ENCODE results near the gene TRABD2B.

Gene TRABD2B

DNA sequence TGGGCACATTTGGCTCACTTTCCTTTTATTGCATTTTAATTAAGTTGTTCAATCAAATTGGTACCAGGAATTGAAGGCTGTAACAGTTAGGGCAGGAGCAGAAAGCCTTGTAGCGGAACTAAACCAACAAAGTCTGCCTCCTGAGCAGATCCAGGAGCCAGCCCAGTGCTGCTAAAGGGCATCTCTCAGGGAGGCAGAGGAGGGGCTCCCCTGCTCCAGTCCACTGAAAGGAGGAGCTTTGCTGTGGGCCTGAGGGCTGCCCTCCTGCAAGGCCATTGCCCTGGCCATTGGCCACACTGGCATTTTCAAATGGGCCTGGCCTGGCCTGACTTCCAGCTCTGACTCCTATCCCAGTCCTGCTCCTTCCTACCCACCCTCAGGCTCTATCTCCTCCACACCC lies 3.7 kb upstream of the TRABD2B start:
- no peak for DNase-seq (ENCODE audit: low read depth, low spot score)
- TF ChIP-seq, protein P1, sequence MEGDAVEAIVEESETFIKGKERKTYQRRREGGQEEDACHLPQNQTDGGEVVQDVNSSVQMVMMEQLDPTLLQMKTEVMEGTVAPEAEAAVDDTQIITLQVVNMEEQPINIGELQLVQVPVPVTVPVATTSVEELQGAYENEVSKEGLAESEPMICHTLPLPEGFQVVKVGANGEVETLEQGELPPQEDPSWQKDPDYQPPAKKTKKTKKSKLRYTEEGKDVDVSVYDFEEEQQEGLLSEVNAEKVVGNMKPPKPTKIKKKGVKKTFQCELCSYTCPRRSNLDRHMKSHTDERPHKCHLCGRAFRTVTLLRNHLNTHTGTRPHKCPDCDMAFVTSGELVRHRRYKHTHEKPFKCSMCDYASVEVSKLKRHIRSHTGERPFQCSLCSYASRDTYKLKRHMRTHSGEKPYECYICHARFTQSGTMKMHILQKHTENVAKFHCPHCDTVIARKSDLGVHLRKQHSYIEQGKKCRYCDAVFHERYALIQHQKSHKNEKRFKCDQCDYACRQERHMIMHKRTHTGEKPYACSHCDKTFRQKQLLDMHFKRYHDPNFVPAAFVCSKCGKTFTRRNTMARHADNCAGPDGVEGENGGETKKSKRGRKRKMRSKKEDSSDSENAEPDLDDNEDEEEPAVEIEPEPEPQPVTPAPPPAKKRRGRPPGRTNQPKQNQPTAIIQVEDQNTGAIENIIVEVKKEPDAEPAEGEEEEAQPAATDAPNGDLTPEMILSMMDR (IDR thresholded peaks at IDR 0.05; ENCODE audit: low read depth, low read length), result no peak
- H3K4me3 ChIP-seq (ENCODE audit: low read depth, low read length), result no peak overlapping the region
- in situ Hi-C loops (cut with HindIII; ENCODE audit: low sequenced_read_pairs), result no loop called here

DNA sequence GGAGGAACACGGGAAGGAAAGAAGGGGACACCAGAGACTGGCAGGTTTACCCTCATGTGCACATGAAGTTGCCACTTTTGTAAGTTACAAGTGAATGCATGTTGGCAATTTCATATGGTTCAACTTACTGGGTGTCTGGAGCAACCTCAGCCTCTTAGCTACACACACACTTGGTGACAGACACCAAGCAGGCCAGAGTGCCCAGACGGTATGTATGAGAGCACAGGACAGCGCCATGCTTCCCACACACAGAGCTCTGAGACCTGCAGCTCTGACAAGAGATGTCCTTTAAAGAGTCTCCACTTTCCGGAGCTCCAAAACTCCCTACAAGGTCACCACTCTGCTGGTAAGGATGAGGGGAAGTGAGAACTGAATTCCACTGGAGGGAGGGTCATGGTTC lies 1.9 kb upstream of the TRABD2B start:
- TF ChIP-seq, protein P1 (IDR thresholded peaks at IDR 0.05; ENCODE audit: low read depth, low read length), result no peak
- in situ Hi-C loops (cut with HindIII; ENCODE audit: low sequenced_read_pairs), result no loop called here
- no peak for DNase-seq (ENCODE audit: low read depth, low spot score)
- H3K4me3 ChIP-seq (ENCODE audit: low read depth, low read length), result no peak overlapping the region

DNA sequence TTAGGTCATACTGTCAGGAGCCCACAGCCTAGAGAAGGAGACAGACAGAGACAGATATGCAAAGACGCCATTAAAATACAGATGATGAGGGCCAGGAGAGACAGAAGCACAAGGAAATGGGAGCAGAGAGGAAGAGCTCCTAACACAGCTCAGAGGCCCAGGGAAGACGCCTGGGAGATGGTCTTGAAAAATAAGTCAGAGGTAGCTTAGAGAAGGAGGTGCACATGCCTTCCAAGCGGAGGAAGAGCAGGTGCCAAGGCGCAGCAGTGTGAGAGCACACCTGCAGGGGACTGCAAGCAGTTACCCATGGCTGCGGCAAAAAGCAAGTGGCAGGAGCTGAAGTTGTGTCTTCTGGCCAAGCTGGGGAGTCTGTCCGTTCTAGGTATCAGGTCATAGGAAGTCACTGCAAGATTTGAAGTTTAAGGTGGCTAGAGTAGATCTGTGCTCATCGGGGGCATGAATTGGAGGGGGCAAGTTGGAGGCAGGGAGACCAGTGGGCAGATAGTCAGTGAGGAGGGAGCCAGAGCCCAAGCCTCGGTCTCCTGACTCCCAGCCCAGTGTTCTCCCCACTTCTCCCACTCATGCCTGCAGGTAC lies 1.3 kb upstream of the TRABD2B start:
- TF ChIP-seq, protein P1 (IDR thresholded peaks at IDR 0.05; ENCODE audit: low read depth, low read length), result no peak
- no peak overlapping the region for H3K4me3 ChIP-seq (ENCODE audit: low read depth, low read length)
- in situ Hi-C loops (cut with HindIII; ENCODE audit: low sequenced_read_pairs), result no loop called here
- DNase-seq (ENCODE audit: low read depth, low spot score), result no peak

DNA sequence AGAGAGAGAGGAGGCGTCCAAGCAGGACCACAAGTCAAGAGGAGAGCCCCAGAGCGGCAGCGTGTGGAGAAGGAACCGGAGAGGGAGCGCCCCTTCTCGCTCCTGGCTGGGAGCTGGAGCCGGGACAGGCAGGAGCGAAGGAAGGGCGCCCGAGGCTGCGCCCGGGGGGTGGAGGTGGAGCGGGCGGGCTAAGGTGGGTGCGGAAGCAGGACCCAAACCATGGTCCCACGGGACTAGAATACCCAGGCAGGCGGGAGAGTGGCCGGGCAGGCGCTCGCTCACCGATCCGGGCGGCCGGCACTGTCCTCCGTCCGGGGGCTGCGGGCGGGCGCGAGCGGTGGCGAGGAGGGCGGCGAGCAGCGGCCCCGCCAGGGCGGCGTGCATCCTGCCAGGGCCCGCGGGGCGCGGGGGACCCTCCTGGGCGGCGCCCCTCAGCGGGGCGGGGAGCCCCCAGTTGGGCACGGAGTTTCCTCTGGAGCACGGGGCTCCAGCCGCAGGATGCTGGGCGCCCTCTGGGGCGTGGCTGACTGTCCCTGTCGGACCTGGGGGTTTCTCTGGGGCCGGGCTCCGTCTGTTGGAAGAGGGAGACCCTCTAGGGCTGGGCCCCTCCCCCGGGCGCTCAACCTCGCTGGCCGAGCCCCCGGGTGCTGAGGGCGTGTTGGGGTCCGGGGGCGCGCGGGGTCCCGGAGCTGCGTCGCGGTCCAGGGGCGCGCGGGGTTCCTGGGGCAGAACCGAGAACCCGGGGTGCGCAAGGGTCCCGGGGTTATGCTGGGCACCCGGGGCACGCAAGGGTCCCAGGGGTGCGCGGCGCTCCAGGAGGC lies 569 bp downstream of the TRABD2B start:
- TF ChIP-seq, protein P1 (IDR thresholded peaks at IDR 0.05; ENCODE audit: low read depth, low read length), result no peak
- in situ Hi-C loops (cut with HindIII; ENCODE audit: low sequenced_read_pairs), result no loop called here
- H3K4me3 ChIP-seq (ENCODE audit: low read depth, low read length), result peak overlapping the region; percentile 31
- DNase-seq (ENCODE audit: low read depth, low spot score), result no peak

DNA sequence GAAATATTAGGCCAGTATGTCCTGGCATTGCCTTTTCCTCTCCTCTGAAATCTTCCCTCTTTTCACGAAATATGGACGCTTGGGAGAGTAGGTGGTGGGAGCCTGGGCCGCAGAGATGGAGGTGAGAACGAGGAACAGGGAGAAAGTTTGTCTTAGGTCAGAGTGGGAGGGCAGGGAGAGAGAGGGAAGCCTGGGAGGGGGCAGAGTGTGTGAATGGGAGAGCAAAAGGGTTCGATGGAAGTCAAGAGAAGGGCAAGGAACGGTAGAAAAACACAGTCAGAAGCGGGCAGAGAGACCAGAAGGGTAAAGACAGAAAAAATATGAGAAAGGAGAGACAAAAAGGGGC lies 1.2 kb downstream of the TRABD2B start:
- in situ Hi-C loops (cut with HindIII; ENCODE audit: low sequenced_read_pairs), result no loop called here
- peak overlapping the region; percentile 28 for H3K4me3 ChIP-seq (ENCODE audit: low read depth, low read length)
- TF ChIP-seq, protein P1 (IDR thresholded peaks at IDR 0.05; ENCODE audit: low read depth, low read length), result no peak
- no peak for DNase-seq (ENCODE audit: low read depth, low spot score)

DNA sequence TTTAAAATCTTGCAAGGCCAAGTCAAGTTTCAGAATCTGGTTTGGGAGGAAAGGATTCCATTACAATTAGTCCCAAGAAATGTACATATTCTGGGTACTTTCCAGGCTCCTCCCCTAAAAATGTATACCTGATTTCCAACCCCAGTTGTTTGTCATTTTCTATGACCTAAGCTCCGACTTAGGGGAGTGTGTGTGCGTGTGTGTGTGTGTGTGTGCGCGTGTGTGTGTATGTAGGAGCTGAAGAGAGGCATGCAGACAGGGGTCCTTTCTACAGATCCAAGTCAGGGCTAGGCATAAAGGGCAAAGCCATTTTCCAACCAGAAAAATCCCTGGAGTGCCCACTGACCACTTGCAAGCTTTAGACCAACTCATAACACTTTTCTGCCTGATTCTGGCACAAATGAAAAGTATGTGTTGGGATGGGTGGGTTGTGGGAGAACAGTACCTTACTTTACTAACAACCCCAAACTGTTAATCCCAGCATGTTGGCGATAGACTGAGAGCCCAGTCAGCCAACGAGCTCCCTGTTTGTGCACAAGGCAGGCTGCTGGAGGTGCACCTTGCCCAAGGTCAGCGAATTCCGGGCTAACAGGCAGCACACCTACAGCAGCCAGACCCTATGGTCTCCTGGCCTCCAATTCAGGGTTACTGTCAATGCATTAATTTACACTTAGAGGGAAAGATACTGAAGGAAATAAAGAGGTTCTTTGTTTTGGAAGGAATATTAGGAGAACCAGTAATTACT lies 1.7 kb downstream of the TRABD2B start:
- TF ChIP-seq, protein P1 (IDR thresholded peaks at IDR 0.05; ENCODE audit: low read depth, low read length), result no peak
- in situ Hi-C loops (cut with HindIII; ENCODE audit: low sequenced_read_pairs), result no loop called here
- no peak overlapping the region for H3K4me3 ChIP-seq (ENCODE audit: low read depth, low read length)
- no peak for DNase-seq (ENCODE audit: low read depth, low spot score)

Measured in astrocyte of the spinal cord (primary cell).